GM20431 (cell line): ENCODE data around the gene SCN3B.

ENCODE experiments used
- in situ Hi-C: fragments of 300-500 bp; cut with MseI, MboI; formaldehyde crosslinking; loops from one replicate; pipeline ENCODE4 v1.15.0; 2020; ENCODE audit warnings: low sequenced_read_pairs; ENCODE audit not compliant: unreplicated experiment

The SCN3B gene

GRCh38 chr11:123603666-123604065 is 50.8 kb downstream of the SCN3B start:
- in situ Hi-C loops = no loop called here

DNA sequence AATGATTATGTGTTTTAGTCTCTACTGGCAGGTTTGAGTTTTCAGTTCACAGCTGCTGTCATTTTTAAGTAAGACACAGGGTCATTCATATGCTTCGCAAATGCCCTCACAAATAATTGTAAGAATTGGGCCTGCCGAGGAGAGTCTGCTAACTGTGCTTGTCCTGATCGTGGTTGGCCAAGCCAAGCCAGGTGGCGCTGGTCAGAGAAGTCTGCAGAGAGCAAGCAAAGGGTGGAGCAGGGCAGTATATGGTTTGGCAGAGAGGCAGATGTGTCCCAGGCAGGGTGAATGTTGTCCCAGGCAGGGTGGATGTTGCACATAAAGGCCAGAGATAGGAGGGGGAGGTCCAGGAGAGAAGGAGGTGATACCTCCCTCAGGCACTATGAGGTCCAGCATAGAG is 52.7 kb downstream of the SCN3B start:
- in situ Hi-C loops = no loop called here

DNA sequence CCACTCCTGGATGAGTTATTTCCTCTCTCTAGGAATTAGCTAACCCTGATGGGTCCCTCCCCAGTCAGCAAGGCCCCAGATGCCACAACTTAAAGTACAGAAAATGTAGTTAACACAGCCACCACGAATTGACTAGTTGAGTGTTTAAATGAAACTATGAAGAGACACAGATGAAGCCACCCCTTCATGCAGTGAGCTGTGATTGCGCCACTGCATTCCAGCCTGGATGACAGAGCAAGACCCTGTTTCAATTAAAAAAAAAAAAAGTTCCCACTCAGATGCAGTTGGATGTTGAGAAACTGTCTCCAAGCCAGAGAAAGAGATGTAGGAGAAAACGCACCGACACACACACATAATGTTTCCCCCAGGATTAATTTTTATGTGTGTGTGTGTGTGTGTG is 53.3 kb downstream of the SCN3B start:
- in situ Hi-C loops = no loop called here

DNA sequence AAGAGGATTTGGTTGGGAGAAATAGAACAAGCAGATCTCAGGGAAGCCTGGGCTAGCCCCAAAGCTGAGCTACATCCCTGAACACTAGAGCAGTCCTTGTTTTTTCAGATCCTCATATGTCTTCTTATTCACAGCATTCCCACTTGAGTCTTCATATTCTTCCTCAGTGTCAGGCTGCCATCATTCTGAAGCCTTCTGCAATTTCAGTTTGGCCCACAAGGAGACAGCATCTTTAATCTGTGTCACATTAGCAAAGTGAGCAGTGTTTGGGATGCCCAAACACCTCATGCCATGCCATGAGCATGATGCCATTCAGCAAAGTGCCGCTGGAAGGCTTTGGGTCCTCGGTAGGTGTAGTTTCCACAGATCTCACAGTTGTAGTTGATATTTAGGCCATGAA is 56.6 kb downstream of the SCN3B start:
- in situ Hi-C loops = no loop called here

DNA sequence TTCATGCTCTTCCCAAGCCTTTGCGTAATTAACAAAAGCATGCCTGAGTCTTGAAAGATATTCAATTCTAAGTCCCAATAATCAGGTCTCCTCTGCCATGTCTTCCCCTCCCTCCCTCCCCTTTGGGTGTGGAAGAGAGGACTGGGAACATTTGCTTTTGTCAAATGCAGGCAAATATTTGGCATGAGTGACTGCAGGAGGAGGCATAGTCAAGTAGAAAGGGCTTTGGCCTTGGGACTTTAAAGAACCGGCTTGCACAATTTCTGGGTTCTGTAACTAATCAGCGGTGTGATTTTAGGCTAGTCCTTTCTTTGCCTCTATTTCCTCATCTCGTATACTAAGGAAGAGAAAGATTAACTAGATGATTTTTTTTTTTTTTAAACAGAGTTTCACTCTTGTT is 59.5 kb downstream of the SCN3B start:
- in situ Hi-C loops = no loop called here

GRCh38 chr11:123594188-123594901 is 60.1 kb downstream of the SCN3B start:
- in situ Hi-C loops = no loop called here

DNA sequence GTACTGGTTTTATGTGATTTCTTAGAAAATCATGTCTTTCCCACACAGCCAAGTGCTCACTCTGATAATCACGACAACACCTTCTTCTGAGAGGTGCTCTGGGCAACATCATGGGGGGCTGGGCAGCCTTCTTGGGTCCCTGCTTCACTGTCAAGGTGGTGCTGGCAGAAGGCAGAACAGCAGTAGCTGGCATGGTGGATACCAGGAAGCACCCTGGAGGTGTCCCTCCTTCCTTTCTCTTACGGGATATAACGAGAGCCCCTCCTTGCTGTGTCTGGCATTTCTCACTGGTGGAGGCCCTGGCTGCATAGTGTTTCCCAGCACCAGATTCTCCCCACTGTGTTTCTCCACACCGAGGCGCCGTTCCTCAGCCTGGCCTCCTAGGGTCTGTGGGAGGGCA is 60.9 kb downstream of the SCN3B start:
- in situ Hi-C loops = no loop called here

GRCh38 chr11:123590296-123590912 is 64.0 kb downstream of the SCN3B start:
- in situ Hi-C loops = no loop called here

DNA sequence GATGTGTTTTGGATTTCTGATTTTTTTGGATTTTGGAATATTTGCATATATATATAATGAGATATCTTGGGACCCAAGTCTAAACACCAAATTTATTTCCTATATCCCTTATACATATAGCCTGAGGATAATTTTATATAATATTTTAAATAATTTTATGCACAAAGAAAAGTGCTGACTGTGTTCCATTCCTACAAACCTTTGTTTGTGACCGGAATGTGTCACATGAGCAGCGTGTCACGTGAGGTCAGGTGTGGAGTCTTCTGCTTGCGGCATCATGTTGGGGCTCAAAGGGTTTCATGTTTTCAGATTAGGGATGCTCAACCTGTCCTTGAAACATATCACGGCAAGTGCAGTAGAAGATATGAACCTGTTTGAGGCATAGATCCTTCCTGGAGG is 65.6 kb downstream of the SCN3B start:
- in situ Hi-C loops = no loop called here

GRCh38 chr11:123588117-123588863 is 66.1 kb downstream of the SCN3B start:
- in situ Hi-C loops = no loop called here

- in situ Hi-C loops = no loop called here
Observed at GRCh38 chr11:123587559-123587958, 66.9 kb downstream of the SCN3B start.

- in situ Hi-C loops = no loop called here
Observed at GRCh38 chr11:123587044-123587443, 67.4 kb downstream of the SCN3B start.

GRCh38 chr11:123586568-123586967 is 67.9 kb downstream of the SCN3B start:
- in situ Hi-C loops = no loop called here

DNA sequence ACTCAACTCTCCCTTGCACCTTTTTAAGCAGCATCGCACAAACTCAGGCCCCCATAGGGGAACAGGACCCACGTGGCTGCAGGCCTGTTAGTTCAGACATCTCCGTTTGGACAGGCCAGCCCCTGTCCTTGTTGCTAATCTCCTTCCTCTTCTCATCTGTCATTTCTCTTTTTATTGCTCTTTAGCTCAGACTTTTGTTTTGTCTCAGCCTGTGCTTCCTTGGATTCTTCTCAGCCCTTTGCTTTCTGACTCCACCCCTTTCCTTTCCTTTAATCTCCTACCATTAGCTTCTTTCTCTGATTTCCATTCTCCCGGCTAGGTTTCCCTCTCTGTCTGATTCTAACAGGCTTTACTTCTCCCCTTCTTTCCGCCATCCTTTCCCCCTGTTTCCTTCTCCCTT is 68.7 kb downstream of the SCN3B start:
- in situ Hi-C loops = no loop called here

GRCh38 chr11:123585206-123585605 is 69.2 kb downstream of the SCN3B start:
- in situ Hi-C loops = no loop called here

- in situ Hi-C loops = no loop called here
Observed at GRCh38 chr11:123584737-123585136, 69.7 kb downstream of the SCN3B start.

- in situ Hi-C loops = no loop called here
Observed at GRCh38 chr11:123584186-123584585, 70.2 kb downstream of the SCN3B start.

DNA sequence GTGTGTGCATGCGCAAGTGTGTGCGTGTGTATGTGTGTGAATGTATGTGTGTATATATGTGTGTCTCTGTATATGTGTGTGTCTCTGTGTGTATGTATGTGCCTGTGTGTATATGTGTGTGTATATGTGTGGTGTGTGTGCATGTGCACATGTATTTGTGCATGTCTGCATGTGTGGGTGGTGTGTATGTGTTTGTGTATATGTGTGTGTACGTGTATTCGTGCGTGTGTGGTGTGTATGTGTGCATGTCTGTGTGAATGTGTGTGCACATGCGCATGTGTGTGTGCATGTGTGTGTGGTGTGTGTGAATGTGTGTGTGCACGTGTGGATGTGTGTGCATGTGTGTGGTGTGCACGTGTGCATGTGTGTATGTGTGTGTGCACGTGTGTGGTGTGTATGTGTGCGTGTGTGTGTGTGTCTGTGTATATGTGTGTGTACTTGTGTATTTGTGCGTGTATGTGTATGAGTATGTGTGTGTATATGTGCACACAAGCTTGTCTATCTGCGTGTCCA is 71.4 kb downstream of the SCN3B start:
- in situ Hi-C loops = no loop called here

DNA sequence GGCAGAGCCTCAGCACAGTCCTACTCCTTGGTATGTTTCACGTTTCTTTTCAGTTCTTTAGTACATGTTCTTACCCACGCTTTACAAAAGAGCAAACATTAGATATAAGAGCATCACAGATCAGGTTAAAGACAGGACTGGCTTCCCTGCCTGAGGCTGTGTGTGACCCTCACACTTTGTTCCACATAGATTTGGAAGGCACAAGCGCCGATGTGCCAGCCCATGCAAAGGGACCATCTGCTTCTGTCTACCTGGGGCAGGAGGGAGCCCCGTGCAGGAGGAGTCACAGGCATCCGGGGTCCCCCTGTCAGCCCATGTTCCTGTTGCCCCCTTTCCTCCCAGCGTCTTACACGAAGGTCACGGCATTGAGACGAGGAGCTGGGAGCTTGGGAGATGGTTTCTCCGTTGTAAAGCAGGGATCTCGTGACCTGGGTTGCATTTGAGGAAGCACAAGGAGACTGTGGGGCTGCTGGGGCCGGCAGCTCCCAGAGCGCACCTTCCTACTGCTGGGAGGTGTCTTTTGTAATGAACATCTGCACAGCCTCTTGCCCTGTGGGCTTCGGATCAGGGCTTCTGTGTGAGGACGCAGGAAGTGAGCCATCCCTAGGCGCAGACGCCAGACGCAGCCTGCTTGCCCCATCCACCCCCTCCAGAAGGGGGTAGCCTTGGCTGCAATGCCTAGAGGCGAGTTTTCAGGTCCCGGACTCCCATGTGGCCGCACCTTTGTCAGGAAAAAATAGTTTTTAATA is 72.6 kb downstream of the SCN3B start:
- in situ Hi-C loops = no loop called here

- in situ Hi-C loops = no loop called here
Observed at GRCh38 chr11:123580557-123581275, 73.7 kb downstream of the SCN3B start.
